Activated CD4-positive, alpha-beta memory T cell treated with anti-CD3 and anti-CD28 coated beads for 36 hours (primary cell): Measurements from ENCODE around the gene NLRC5. TPM values are rescaled to one million over a fixed set of nuclear protein-coding genes. Genes with fewer than 3 reads are reported as not detected.
"Not testable (repeated sequence)": the region's sequence is repeated elsewhere in the genome, so short reads cannot be mapped to it uniquely, and the experiment has no call there.

Experiments used
- CTCF ChIA-PET: fragments of 350-600 bp; sonication (Branson Sonifier 250); formaldehyde crosslinking; loops from one replicate; lab custom pipeline; 2021; ENCODE audit warnings: antibody characterized with exemption, inconsistent platforms; lab: Charles Lee
- POLR2A ChIA-PET: fragments of 350-600 bp; sonication (Branson Sonifier 250); formaldehyde crosslinking; loops from one replicate; lab custom pipeline; 2021; ENCODE audit warnings: antibody characterized with exemption; lab: Charles Lee
- DNase-seq: peaks from one replicate; pipeline ENCODE4 v3.0.0-alpha.2; 2020
- H3K27ac Mint-ChIP-seq: one replicate; pipeline ENCODE4 v1.8.0; 2021; ENCODE audit warnings: mixed read lengths
- H3K27me3 Mint-ChIP-seq: one replicate; pipeline ENCODE4 v1.8.0; 2021; ENCODE audit warnings: mixed read lengths
- H3K36me3 Mint-ChIP-seq: one replicate; pipeline ENCODE4 v1.8.0; 2021; ENCODE audit warnings: mixed read lengths
- H3K4me1 Mint-ChIP-seq: one replicate; pipeline ENCODE4 v1.8.0; 2021; ENCODE audit warnings: low read depth, mixed read lengths
- H3K4me3 Mint-ChIP-seq: one replicate; pipeline ENCODE4 v1.8.0; 2021; ENCODE audit warnings: mild to moderate bottlenecking, mixed read lengths
- H3K9me3 Mint-ChIP-seq: one replicate; pipeline ENCODE4 v1.8.0; 2021; ENCODE audit warnings: mixed read lengths
- intact Hi-C: fragments of 100-400 bp; cut with micrococcal nuclease; formaldehyde crosslinking; loops from one replicate; pipeline ENCODE4 v1.15.1; 2023
- total RNA-seq, 2 experiments: library from RNA; stranded (reverse); gene quantifications; one replicate each; pipeline ENCODE4 v1.2.3, GENCODE V29; 2021

NLRC5 gene
- total RNA-seq, 2 experiments from 2014 or later, result 151 to 167 TPM

DNA sequence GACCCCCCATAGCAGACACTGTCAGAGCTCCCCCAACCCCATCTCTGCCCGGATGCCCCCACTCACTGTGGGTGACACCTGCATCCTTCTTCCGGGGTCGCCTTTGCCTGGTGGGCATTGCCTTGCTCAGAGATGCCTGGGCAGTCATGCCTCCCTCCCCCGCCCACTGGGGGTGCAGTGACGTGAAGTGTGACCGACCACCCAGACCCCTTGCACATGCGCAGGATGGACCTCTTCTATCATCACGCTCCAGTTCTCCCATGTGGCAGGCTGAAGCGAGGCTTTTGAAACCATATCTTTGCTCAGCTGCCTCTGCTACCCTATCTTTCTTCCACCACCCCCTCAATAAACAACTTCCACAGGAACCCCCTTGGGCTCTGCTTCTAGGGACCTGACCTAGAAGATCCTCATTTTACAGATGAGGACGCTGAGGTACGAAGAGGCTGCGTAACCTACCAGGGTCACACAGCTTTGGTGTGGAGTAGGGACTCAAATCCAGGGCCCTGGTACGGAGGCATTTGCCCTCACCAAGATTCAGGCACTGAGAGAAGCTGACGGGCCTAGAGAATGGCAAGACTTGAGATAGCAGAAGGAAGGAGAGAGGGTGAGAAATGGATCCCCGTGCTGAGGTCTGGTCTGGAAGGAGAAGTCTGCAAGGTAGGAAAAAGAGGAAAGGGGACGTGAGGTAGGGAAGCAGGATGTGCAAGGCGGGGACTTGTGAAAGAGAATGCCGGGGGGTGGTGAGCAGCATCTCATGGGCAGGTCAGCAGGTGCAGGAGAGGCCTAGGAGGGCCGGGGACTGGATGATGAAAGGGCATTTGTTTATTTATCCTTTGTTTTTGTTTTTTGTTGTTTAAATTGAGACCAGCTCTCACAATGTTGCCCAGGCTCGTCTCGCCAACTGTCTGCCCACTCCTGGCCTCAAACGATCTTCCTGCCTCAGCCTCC lies 14.4 kb downstream of the NLRC5 start:
- peak overlapping the region; percentile 10 for H3K4me3 Mint-ChIP-seq
- ChIA-PET CTCF (interaction anchor here (1.2 to 1.6 kb wide), 2 partner anchors 40 kb away, joined by 3 to 4 read pairs; no protein-coding TSS in a partner anchor), POLR2A (interaction anchor here (0.6 to 1.5 kb wide), 5 partner anchors 9 to 234 kb away, joined by 3 to 5 read pairs (median 3); no protein-coding TSS in a partner anchor)
- H3K4me1 Mint-ChIP-seq, result peaks cover 87% of the 10 kb centered on the region
- intact Hi-C loops, result no loop called here
- peak overlapping the region; percentile 73 for H3K27ac Mint-ChIP-seq
- DNase-seq, result no peak
- H3K9me3 Mint-ChIP-seq, result peaks cover 2% of the 10 kb centered on the region
- H3K36me3 Mint-ChIP-seq, result peaks cover 38% of the 10 kb centered on the region
- no peaks in the 10 kb centered on the region for H3K27me3 Mint-ChIP-seq

DNA sequence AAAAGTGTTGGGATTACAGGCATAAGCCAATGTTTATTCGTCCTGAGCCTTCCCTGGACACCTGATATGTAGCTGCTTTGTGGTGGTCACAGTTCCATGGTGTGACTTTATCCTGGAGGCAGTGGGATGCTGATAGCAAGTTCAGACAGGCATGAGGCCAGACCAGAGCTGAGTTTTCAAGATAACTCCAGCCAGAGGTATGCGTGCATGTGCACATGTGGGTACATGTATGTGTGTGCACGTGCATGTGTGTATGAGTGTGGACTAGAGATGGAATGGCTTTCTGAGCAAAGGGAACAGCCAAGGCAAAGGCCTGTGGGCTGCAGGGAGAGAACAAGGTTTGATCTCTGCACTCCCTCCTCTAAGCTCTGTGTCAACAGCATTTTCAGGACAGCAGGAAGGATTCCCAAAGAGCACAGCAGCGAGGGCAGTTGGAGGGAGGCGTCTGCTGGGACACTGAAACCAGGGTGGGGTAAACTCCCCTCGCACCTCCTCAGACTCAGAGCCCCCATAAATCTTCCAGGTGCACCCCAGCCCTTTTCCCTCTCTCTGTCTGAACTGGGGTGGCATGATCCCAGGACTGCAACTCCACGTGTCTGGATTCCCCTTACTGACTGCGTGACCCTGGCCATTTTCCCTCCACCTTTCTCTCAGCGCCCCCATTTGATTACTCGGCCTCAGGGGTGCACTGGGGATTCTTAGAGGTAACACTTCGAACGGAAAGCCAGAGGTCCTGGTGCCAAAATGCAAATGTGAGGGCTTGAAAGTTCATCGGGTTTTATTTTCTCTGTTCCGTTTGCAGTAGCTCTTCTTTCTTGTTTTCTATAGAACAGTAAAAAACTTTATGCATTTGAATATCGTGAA lies 15.3 kb downstream of the NLRC5 start:
- H3K4me3 Mint-ChIP-seq, result peak overlapping the region; percentile 18
- H3K27me3 Mint-ChIP-seq, result no peaks in the 10 kb centered on the region
- H3K4me1 Mint-ChIP-seq, result peaks cover 84% of the 10 kb centered on the region
- H3K36me3 Mint-ChIP-seq, result peaks cover 39% of the 10 kb centered on the region
- peaks cover 2% of the 10 kb centered on the region for H3K9me3 Mint-ChIP-seq
- ChIA-PET POLR2A (interaction anchor here (0.6 to 1.3 kb wide), 3 partner anchors 35 to 233 kb away, joined by 3 to 5 read pairs (median 4); no protein-coding TSS in a partner anchor), CTCF (interaction anchor here (0.6 to 1.6 kb wide), 4 partner anchors 29 to 72 kb away, joined by 3 to 4 read pairs (median 3); no protein-coding TSS in a partner anchor)
- DNase-seq, result no peak
- intact Hi-C loops, result loop anchor here (1.0 kb wide), 1 partner anchor 10 kb away; no protein-coding TSS in a partner anchor
- H3K27ac Mint-ChIP-seq, result peak overlapping the region; percentile 73

DNA sequence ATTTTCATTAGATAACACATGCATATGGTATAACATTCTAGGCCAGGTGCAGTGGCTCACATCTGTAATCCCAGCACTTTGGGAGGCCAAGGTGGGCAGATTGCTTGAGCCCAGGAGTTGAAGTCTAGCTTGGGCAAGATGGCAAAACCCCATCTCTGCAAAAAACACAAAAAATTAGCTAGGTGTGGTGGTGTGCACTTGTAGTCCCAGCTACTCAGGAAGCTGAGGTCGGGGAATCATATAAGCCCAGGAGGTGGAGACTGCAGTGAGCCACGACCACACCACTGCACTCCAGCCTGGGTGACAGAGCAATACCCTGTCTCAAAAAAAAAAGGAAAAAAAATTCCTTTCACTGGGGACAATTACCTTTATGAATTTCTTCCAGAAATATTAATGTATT lies 16.2 kb downstream of the NLRC5 start:
- H3K4me3 Mint-ChIP-seq, DNase-seq, H3K9me3 Mint-ChIP-seq, H3K27me3 Mint-ChIP-seq, H3K27ac Mint-ChIP-seq: not testable (repeated sequence)
- POLR2A ChIA-PET, result interaction anchor here (0.9 kb wide), 1 partner anchor 74 kb away, joined by 4 read pairs; no protein-coding TSS in a partner anchor
- Mint-ChIP-seq H3K36me3 (peaks cover 42% of the 10 kb centered on the region), H3K4me1 (peaks cover 82% of the 10 kb centered on the region)
- CTCF ChIA-PET, result interaction anchor here (1.0 to 1.3 kb wide), 3 partner anchors 30 to 42 kb away, joined by 3 read pairs; no protein-coding TSS in a partner anchor
- intact Hi-C loops, result loop anchor here (1.0 kb wide), 1 partner anchor 9 kb away; no protein-coding TSS in a partner anchor

GRCh38 chr16:57007050-57007449 lies 17.7 kb downstream of the NLRC5 start:
- ChIA-PET CTCF (interaction anchor here (0.6 to 2.0 kb wide), 4 partner anchors 18 to 555 kb away, joined by 3 to 12 read pairs (median 4); partner anchors contain the start of gene NLRC5), POLR2A (interaction anchor here (1.1 to 1.8 kb wide), 3 partner anchors 11 to 35 kb away, joined by 4 to 5 read pairs (median 5); no protein-coding TSS in a partner anchor)
- peaks cover 34% of the 10 kb centered on the region for H3K36me3 Mint-ChIP-seq
- H3K9me3 Mint-ChIP-seq, result no peaks in the 10 kb centered on the region
- peak overlapping the region; percentile 77 for H3K27ac Mint-ChIP-seq
- H3K4me1 Mint-ChIP-seq, result peaks cover 81% of the 10 kb centered on the region
- no peak overlapping the region for H3K4me3 Mint-ChIP-seq
- DNase-seq, result no peak
- intact Hi-C loops, result no loop called here
- H3K27me3 Mint-ChIP-seq, result no peaks in the 10 kb centered on the region

GRCh38 chr16:57007530-57007929 lies 18.2 kb downstream of the NLRC5 start:
- ChIA-PET POLR2A (interaction anchor here (1.1 to 1.8 kb wide), 3 partner anchors 12 to 34 kb away, joined by 4 to 5 read pairs (median 5); no protein-coding TSS in a partner anchor), CTCF (interaction anchor here (0.7 to 2.0 kb wide), 4 partner anchors 18 to 141 kb away, joined by 3 to 12 read pairs (median 4); partner anchors contain the start of gene NLRC5)
- peaks cover 82% of the 10 kb centered on the region for H3K4me1 Mint-ChIP-seq
- no peak for DNase-seq
- peak overlapping the region; percentile 51 for H3K27ac Mint-ChIP-seq
- no peaks in the 10 kb centered on the region for H3K27me3 Mint-ChIP-seq
- intact Hi-C loops, result no loop called here
- H3K4me3 Mint-ChIP-seq, result no peak overlapping the region
- no peaks in the 10 kb centered on the region for H3K9me3 Mint-ChIP-seq
- H3K36me3 Mint-ChIP-seq, result peaks cover 35% of the 10 kb centered on the region

DNA sequence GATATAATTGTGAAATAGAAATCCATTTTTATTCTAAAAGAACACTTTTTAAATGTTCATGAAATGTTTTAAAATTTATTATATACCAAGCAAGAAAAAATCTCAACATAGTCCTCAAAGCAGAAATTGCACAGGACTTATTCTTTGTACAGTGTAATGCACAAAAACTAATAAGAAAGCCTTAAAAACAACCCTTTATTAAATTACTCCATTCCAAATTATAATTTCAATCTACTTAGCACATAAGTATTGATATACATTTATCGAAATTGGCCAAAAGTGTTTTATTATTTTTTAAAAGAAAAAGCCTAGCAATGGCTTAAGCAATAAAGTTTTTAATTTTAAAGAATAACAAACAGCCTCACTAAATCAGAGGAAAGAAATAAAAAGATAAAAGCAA lies 19.1 kb downstream of the NLRC5 start:
- POLR2A ChIA-PET, result interaction anchor here (1.8 kb wide), 1 partner anchor 13 kb away, joined by 5 read pairs; no protein-coding TSS in a partner anchor
- peak overlapping the region; percentile 85 for H3K27ac Mint-ChIP-seq
- intact Hi-C loops, result no loop called here
- no peak for DNase-seq
- H3K4me3 Mint-ChIP-seq, result no peak overlapping the region
- H3K36me3 Mint-ChIP-seq, result peaks cover 35% of the 10 kb centered on the region
- no peaks in the 10 kb centered on the region for H3K9me3 Mint-ChIP-seq
- peaks cover 82% of the 10 kb centered on the region for H3K4me1 Mint-ChIP-seq
- no peaks in the 10 kb centered on the region for H3K27me3 Mint-ChIP-seq
- CTCF ChIA-PET, result interaction anchor here (1.5 to 2.0 kb wide), 2 partner anchors 15 to 44 kb away, joined by 4 to 12 read pairs; no protein-coding TSS in a partner anchor

DNA sequence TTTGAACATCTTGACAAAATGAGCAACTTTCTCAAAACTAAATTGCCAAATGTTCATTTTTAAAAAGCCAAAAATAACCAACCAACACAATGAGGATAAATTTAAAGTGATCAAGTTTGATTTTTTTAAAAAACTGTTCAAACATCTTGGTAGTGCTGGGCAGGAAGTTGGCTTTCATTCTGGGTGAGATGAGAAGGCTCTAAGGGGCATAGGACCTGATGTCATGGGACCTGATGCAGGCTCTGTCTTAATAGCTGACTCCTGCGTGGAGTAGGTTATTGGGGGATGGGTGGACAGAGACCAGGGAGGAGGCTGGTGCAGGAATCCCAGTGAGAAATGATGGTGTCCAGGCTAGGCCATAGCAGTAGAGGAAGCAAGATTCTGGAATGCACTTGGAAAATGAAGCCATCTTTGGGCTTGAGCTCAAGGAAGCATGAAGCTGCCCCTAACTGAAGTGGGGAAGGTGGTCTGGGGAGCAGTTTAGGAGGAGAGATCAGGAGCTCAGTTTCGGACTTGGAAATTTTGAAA lies 20.4 kb downstream of the NLRC5 start:
- H3K4me3 Mint-ChIP-seq, result peak overlapping the region; percentile 21
- intact Hi-C loops, result loop anchor here (5.0 kb wide), 1 partner anchor 402 kb away; the partner anchor contains the start of gene MT2A
- POLR2A ChIA-PET, result interaction anchor here (0.6 to 2.5 kb wide), 4 partner anchors 10 to 92 kb away, joined by 3 to 16 read pairs (median 5); partner anchors contain the start of genes HERPUD1 and NLRC5
- peaks cover 25% of the 10 kb centered on the region for H3K36me3 Mint-ChIP-seq
- peak overlapping the region; percentile 85 for H3K27ac Mint-ChIP-seq
- CTCF ChIA-PET, result interaction anchor here (0.9 to 2.3 kb wide), 5 partner anchors 14 to 45 kb away, joined by 3 to 14 read pairs (median 7); no protein-coding TSS in a partner anchor
- no peaks in the 10 kb centered on the region for H3K27me3 Mint-ChIP-seq
- H3K9me3 Mint-ChIP-seq, result no peaks in the 10 kb centered on the region
- peaks cover 82% of the 10 kb centered on the region for H3K4me1 Mint-ChIP-seq
- DNase-seq, result no peak

GRCh38 chr16:57012353-57012752 lies 23.0 kb downstream of the NLRC5 start:
- Mint-ChIP-seq H3K4me3 (no peak overlapping the region), H3K36me3 (peaks cover 25% of the 10 kb centered on the region), H3K27ac (peak overlapping the region; percentile 72), H3K27me3 (no peaks in the 10 kb centered on the region), H3K9me3 (no peaks in the 10 kb centered on the region), H3K4me1 (peaks cover 84% of the 10 kb centered on the region)
- DNase-seq, result no peak
- CTCF ChIA-PET, result interaction anchor here (0.6 to 1.4 kb wide), 2 partner anchors 48 to 119 kb away, joined by 3 to 6 read pairs; no protein-coding TSS in a partner anchor
- POLR2A ChIA-PET, result interaction anchor here (1.0 to 2.2 kb wide), 4 partner anchors 11 to 29 kb away, joined by 3 to 11 read pairs (median 6); partner anchors contain the start of gene NLRC5
- intact Hi-C loops, result loop anchor here (5.0 kb wide), 1 partner anchor 405 kb away; the partner anchor contains the start of gene MT2A

DNA sequence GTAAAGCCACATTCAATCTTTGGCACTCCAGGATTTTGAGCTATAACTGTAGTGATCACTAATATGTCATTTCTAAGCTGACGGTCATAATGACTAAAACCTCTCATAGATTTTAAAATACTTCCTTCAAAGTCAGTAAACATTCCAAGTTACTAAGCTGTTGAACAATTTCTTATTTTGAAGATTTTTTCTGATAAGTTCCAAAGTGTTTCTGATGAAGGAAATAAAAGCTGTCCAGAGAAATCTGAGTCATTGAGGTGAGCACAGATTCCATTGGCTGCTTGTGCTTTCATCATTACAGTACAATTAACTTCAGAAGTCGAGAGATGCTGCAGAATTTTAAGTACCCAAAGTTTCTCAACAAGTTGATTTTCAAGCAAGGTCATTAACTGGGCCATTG lies 23.9 kb downstream of the NLRC5 start:
- Mint-ChIP-seq H3K9me3 (no peaks in the 10 kb centered on the region), H3K27ac (peak overlapping the region; percentile 93), H3K27me3 (no peaks in the 10 kb centered on the region), H3K4me1 (peaks cover 85% of the 10 kb centered on the region), H3K4me3 (peak overlapping the region; percentile 47), H3K36me3 (peaks cover 34% of the 10 kb centered on the region)
- intact Hi-C loops, result loop anchor here (5.0 kb wide), 1 partner anchor 406 kb away; the partner anchor contains the start of gene MT2A
- ChIA-PET POLR2A (interaction anchor here (0.7 to 2.2 kb wide), 5 partner anchors 15 to 28 kb away, joined by 3 to 11 read pairs (median 6); partner anchors contain the start of gene NLRC5), CTCF (interaction anchor here (0.7 to 1.3 kb wide), 3 partner anchors 21 to 370 kb away, joined by 3 to 4 read pairs (median 3); no protein-coding TSS in a partner anchor)
- peak; percentile 8 for DNase-seq

- H3K36me3 Mint-ChIP-seq, result peaks cover 37% of the 10 kb centered on the region
- ChIA-PET POLR2A (interaction anchor here (1.5 to 2.5 kb wide), 3 partner anchors 19 to 24 kb away, joined by 6 to 11 read pairs (median 11); partner anchors contain the start of gene NLRC5), CTCF (interaction anchor here (1.3 kb wide), 1 partner anchor 50 kb away, joined by 4 read pairs; no protein-coding TSS in a partner anchor)
- peak overlapping the region; percentile 47 for H3K4me3 Mint-ChIP-seq
- no peaks in the 10 kb centered on the region for H3K9me3 Mint-ChIP-seq
- H3K27ac Mint-ChIP-seq, result peak overlapping the region; percentile 93
- no peak for DNase-seq
- no peaks in the 10 kb centered on the region for H3K27me3 Mint-ChIP-seq
- intact Hi-C loops, result loop anchor here (1.0 to 5.0 kb wide), 8 partner anchors 9 to 407 kb away; partner anchors contain the start of gene MT2A
- peaks cover 84% of the 10 kb centered on the region for H3K4me1 Mint-ChIP-seq
These were observed 24.5 kb downstream of the NLRC5 start for GRCh38 chr16:57013902-57014301.
